GM12874 (cell line): ENCODE data around the gene GPC5.

Experiments
- TF ChIP-seq, protein P1 (sequence below): IDR thresholded peaks from 2 replicates; pipeline ENCODE4 v1.5.1; 2011; ENCODE audit warnings: low read depth, mild to moderate bottlenecking, control low read depth, low read length, moderate library complexity; ENCODE audit not compliant: insufficient read depth

The GPC5 gene

DNA sequence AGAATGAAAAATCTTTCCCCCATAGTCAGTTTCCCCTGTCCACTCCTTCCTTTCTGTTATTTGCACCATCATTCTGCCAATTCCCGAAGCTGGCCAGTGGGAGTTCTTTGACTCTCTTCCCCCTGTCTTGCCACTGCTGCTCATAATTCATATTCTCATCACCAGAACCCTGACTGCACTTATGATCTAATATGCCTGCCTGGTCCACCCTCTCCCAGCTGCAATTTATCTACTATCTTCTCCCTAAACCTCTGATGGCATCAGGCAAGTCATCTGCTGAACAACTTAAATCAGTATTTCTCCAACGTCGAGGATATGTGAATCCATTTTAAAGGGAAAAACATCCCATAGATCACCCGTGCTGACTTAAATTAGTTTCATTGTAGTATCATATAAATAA, 1370.2 kb downstream of the GPC5 start:
- TF ChIP-seq, protein P1, sequence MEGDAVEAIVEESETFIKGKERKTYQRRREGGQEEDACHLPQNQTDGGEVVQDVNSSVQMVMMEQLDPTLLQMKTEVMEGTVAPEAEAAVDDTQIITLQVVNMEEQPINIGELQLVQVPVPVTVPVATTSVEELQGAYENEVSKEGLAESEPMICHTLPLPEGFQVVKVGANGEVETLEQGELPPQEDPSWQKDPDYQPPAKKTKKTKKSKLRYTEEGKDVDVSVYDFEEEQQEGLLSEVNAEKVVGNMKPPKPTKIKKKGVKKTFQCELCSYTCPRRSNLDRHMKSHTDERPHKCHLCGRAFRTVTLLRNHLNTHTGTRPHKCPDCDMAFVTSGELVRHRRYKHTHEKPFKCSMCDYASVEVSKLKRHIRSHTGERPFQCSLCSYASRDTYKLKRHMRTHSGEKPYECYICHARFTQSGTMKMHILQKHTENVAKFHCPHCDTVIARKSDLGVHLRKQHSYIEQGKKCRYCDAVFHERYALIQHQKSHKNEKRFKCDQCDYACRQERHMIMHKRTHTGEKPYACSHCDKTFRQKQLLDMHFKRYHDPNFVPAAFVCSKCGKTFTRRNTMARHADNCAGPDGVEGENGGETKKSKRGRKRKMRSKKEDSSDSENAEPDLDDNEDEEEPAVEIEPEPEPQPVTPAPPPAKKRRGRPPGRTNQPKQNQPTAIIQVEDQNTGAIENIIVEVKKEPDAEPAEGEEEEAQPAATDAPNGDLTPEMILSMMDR: no peak

GRCh38 chr13:92769046-92769445, 1370.6 kb downstream of the GPC5 start:
- TF ChIP-seq, protein P1: no peak

GRCh38 chr13:92775658-92776057, 1377.2 kb downstream of the GPC5 start:
- TF ChIP-seq, protein P1: no peak

DNA sequence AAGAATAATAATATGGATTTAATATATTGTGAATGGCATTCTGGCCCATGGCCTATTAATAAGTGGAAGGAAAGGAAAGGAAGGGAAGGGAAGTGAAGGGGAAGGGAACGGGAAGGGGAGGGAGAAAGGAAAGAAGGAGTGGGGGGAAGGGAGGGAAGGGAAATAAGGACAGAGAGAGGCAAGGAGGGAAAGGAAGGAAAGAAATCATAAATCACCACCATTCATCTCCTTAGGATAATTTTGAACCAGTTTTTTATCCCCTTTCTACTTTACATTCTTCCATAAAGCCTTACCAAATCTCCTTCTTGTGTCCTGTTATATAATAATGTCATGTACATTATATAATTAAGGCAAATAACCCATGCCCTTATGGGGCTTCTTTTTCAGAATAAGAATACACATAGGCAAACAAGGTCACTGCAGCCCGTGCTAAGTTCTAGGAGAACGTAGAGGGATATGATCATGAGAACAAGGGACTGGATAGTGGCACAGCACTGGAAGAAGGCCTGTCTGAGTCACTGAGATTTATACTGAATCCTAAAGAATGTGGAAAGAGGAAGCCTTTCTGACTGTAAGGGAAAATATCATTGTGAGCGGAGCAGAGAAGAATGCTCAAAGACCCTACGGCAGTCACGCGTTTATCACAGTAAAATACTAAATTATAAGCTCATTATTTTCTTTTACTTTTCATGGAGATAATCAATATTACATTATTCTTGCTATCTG, 1383.7 kb downstream of the GPC5 start:
- TF ChIP-seq, protein P1: no peak

- TF ChIP-seq, protein P1: no peak
These were observed 1404.4 kb downstream of the GPC5 start for GRCh38 chr13:92802776-92803175.

GRCh38 chr13:92804346-92804745, 1405.9 kb downstream of the GPC5 start:
- TF ChIP-seq, protein P1: no peak

DNA sequence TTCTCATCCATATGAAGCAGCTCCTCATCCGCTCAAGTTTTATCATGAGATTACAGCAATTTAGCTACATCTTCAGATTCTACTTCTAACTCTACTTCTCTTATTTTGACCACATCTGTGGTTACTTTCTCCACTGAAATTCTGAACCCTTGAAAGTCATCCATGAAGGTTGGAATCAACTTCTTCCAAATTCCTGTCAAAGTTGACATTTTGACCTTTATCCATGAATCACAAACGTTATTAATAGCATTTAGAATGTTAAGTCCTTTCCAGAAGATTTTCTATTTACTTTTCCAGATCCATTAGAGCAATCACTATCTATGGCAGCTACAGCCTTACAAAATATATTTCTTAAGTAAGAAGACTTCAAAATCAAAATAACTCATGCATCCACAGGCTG, 1406.5 kb downstream of the GPC5 start:
- TF ChIP-seq, protein P1: no peak
